Measurements from ENCODE around the gene LRMDA. TPM values are rescaled to one million over a fixed set of nuclear protein-coding genes. Genes with fewer than 3 reads are reported as not detected.

The LRMDA gene
- total and polyA plus RNA-seq, 10 of the 15 experiments (the other 5 are each of a cell fraction or from before 2014, with no cell fraction given), result 0.07 to 0.54 (median 0.29) TPM; not detected in 4

- DNase-seq (ENCODE audit: low read depth, low spot score) (no peak), ATAC-seq (peak; percentile 73), FAIRE-seq (no peak)
- no peak overlapping the region for H2AFZ ChIP-seq (ENCODE audit: control insufficient read depth, low read depth, low read length)
- in situ Hi-C loops (cut with MboI), result no loop called here
- no peaks in the 10 kb centered on the region for H3K79me2 ChIP-seq (ENCODE audit: control insufficient read depth, insufficient read depth, low read length)
- ChIA-PET RAD21 (ENCODE audit: unreplicated experiment) (no interaction called here), SMC1A (ENCODE audit: uncharacterized antibody, unreplicated experiment) (interaction anchor here (2.2 kb wide), 1 partner anchor 11 kb away, joined by 6 read pairs; no protein-coding TSS in a partner anchor), POLR2A (interaction anchor here (1.0 kb wide), 1 partner anchor 10 kb away, joined by 3 read pairs; no protein-coding TSS in a partner anchor), CTCF (interaction anchor here (1.4 kb wide), 1 partner anchor 74 kb away, joined by 3 read pairs; the partner anchor contains the start of gene ZNF503)
- H3K4me2 ChIP-seq (ENCODE audit: control insufficient read depth, insufficient read depth), result no peak overlapping the region
- no peaks in the 10 kb centered on the region for H4K20me1 ChIP-seq (ENCODE audit: control insufficient read depth, insufficient read depth)
- H3K9ac ChIP-seq (ENCODE audit: control insufficient read depth, insufficient read depth, low read length), result no peak overlapping the region
- TF ChIP-seq POLR2AphosphoS2 (IDR thresholded peaks at IDR 0.05; ENCODE audit: low read depth, low read length) (no peak), FOXM1 (IDR thresholded peaks at IDR 0.05; ENCODE audit: low read depth, low read length) (no peak), CEBPZ (IDR thresholded peaks at IDR 0.05; ENCODE audit: low read depth, low read length) (no peak), RUNX3 (IDR thresholded peaks at IDR 0.05; ENCODE audit: low read length) (peak; percentile 48), ZNF217 (IDR thresholded peaks at IDR 0.05) (0 out of 2 replicates have a peak, but pooled peaks have one; percentile 42), MTA2 (IDR thresholded peaks at IDR 0.05; ENCODE audit: low read depth) (peak; percentile 40; the same call in 1 of the 2 replicates), BHLHE40 (IDR thresholded peaks at IDR 0.05; ENCODE audit: borderline replicate concordance in 1 of 2, low read depth in 2 of 2, low read length in 1 of 2) (peak in 1 of 2 experiments; percentile 27; a peak in 1 of 4 replicates), IRF4 (IDR thresholded peaks at IDR 0.05; ENCODE audit: low read depth, low read length) (0 out of 2 replicates have a peak, but pooled peaks have one; percentile 11), ASH2L (IDR thresholded peaks at IDR 0.05; ENCODE audit: borderline replicate concordance, low read depth) (no peak), PAX5 (IDR thresholded peaks at IDR 0.05; ENCODE audit: borderline replicate concordance, low read depth, low read length) (peak; percentile 44; the same call in 1 of the 2 replicates), IKZF2 (IDR thresholded peaks at IDR 0.05) (peak; percentile 29 to 33; a peak in 2 of 4 replicates), NR2F1 (conservative IDR thresholded peaks at IDR 0.05) (peak; percentile 61), IKZF1 (conservative IDR thresholded peaks at IDR 0.05) (peak; percentile 49; the same call in 1 of the 2 replicates)
- intact Hi-C loops (cut with micrococcal nuclease; ENCODE audit: unreplicated experiment), result no loop called here
- no peaks in the 10 kb centered on the region; the same call in 2 of the 3 replicates for H3K9me3 ChIP-seq (replicated peaks; ENCODE audit: control insufficient read depth, insufficient read depth, low read length)
- H3K27me3 ChIP-seq (replicated peaks in 1 of 2; ENCODE audit: control insufficient read depth in 2 of 2, insufficient read depth in 2 of 2, low read length in 1 of 2), result no peaks in the 10 kb centered on the region
- WGBS (ENCODE audit: insufficient coverage, insufficient replicate concordance, low lambda C conversion rate, missing lambda C conversion rate), result 28% methylated on average over 7 of the region's 7 CpGs
- H3K4me3 ChIP-seq, result no peak overlapping the region
- no TSS peak for BruUV-seq (replicated peaks)
- H3K4me1 ChIP-seq (ENCODE audit: control insufficient read depth, insufficient read depth, low read length), result no peaks in the 10 kb centered on the region
- H3K36me3 ChIP-seq (ENCODE audit: control insufficient read depth in 2 of 2, insufficient read depth in 2 of 2, low read length in 1 of 2), result no peaks in the 10 kb centered on the region
- no peak overlapping the region for H3K27ac ChIP-seq (ENCODE audit: control insufficient read depth, insufficient read depth)
These were observed 44.2 kb downstream of the LRMDA start for GRCh38 chr10:75475460-75476182.

Data from GM12878 (cell line).